HUES48 (cell line): ENCODE data around the gene OSBPL9.

Experiments
- H3K27ac ChIP-seq: one replicate; pipeline ENCODE4 v1.7.0; 2013; ENCODE audit warnings: low read depth, low read length, inconsistent platforms
- H3K27me3 ChIP-seq: 2 replicates; pipeline ENCODE4 v1.6.1; 2013; ENCODE audit warnings: mild to moderate bottlenecking, low read length; ENCODE audit not compliant: control insufficient read depth, insufficient read depth
- H3K36me3 ChIP-seq: 2 replicates; pipeline ENCODE4 v1.6.1; 2013; ENCODE audit warnings: low read length; ENCODE audit not compliant: control insufficient read depth, insufficient read depth
- H3K4me1 ChIP-seq: 2 replicates; pipeline ENCODE4 v1.6.1; 2013; ENCODE audit warnings: mild to moderate bottlenecking, low read length; ENCODE audit not compliant: control insufficient read depth, insufficient read depth
- H3K4me3 ChIP-seq: 2 replicates; pipeline ENCODE4 v1.5.1; 2013; ENCODE audit warnings: mild to moderate bottlenecking, low read depth, low read length
- H3K9ac ChIP-seq: 2 replicates; pipeline ENCODE4 v1.6.1; 2013; ENCODE audit warnings: mild to moderate bottlenecking, low read depth, low read length, moderate library complexity
- H3K9me3 ChIP-seq: 2 replicates; pipeline ENCODE4 v1.6.1; 2013; ENCODE audit warnings: low read length; ENCODE audit not compliant: control insufficient read depth, insufficient read depth

OSBPL9 gene

DNA sequence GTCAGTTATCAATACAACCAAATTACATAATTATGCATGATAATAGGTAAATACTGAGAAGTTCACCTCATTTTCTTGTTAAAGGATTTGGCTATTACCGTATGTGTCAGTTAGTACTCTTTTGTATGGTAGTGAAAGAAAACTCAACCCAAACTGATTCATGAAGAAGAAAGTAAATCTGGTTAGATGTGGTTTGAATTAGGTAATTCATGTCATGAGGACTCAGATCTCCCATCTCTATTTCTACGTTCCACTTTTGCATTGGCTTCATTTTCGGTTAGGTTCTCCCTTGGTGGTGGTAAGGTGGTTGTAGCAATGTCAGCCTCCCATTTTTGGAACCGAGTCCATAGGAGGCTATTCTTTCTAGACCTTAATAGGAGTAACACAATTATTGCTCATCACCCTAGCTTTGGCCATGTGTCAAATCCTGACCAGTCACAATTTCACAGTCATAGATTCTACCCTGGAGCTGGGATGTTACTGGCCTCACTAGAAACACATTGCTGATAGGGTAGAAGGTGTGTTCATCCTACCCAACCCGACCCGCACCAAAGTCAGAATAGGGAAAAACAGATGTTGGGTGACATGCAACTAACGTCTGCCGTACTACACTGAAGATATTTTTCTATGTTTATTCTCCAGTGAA is 97.6 kb downstream of the OSBPL9 start:
- H3K36me3 ChIP-seq = no peaks in the 10 kb centered on the region
- H3K4me3 ChIP-seq = no peak overlapping the region
- no peak overlapping the region for H3K9ac ChIP-seq
- H3K27ac ChIP-seq = no peak overlapping the region
- no peaks in the 10 kb centered on the region for H3K27me3 ChIP-seq
- H3K4me1 ChIP-seq = no peaks in the 10 kb centered on the region; the same call in 1 of the 2 replicates
- no peaks in the 10 kb centered on the region for H3K9me3 ChIP-seq

DNA sequence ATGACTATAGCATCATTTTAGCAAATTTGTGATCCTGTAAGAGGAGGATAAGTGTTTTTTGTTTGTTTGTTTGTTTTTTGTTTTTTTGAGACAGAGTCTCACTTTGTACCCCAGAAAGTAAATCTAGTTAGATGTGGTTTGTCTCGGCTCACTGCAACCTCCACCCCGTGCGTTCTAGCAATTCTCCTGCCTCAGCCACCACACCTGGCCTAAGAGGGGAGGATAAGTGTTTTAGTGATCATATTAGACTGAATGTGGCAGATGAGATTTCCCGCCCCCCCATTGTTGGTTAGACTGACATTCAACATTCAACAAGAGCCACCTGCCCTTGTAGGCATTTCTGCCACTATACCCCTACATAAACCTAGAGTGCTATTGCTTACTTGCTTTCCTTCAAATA is 98.5 kb downstream of the OSBPL9 start:
- Histone ChIP-seq H3K4me3 (no peak overlapping the region), H3K9me3 (no peaks in the 10 kb centered on the region), H3K27ac (no peak overlapping the region), H3K36me3 (no peaks in the 10 kb centered on the region), H3K27me3 (no peaks in the 10 kb centered on the region), H3K9ac (no peak overlapping the region), H3K4me1 (no peaks in the 10 kb centered on the region; the same call in 1 of the 2 replicates)

DNA sequence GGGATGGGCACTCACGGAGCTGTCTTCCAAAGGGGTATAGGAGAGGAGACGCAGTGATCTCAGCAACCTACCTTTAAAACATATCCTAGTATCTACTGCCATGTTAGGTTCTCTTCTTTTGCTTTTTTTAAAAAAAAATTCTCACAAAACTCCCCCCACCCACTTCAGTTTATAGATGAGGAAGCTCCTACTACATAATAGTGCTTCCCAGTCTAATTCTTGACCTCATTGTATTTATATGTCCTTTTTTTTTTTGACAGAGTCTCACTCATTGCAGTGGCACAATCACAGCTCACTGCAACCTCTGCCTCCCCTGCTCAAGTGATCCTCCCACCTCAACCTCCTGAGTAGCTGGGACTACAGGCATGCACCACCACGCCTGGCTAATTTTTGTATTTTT is 99.9 kb downstream of the OSBPL9 start:
- H3K36me3 ChIP-seq = no peaks in the 10 kb centered on the region
- no peaks in the 10 kb centered on the region for H3K9me3 ChIP-seq
- no peak overlapping the region for H3K4me3 ChIP-seq
- H3K4me1 ChIP-seq = no peaks in the 10 kb centered on the region; the same call in 1 of the 2 replicates
- H3K27me3 ChIP-seq = no peaks in the 10 kb centered on the region
- no peak overlapping the region for H3K9ac ChIP-seq
- no peak overlapping the region for H3K27ac ChIP-seq

DNA sequence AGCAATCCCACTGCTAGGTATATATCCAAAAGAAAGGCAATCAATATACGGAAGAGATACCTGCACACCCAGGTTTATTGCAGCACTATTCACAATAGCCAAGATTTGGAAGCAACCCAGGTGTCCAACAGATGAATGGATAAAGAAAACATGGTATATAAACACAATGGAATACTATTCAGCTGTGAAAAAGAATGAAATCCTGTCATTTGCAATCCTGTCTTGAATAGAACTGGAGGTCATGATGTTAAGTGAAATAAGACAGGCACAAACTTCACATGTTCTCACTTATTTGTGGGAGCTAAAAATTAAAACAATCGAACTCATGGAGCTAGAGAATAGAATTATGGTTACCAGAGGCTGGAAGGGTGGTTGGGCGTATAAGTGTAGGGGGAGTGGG is 101.0 kb downstream of the OSBPL9 start:
- Histone ChIP-seq H3K27ac (no peak overlapping the region), H3K36me3 (no peaks in the 10 kb centered on the region), H3K27me3 (no peaks in the 10 kb centered on the region), H3K9ac (no peak overlapping the region), H3K4me1 (no peaks in the 10 kb centered on the region; the same call in 1 of the 2 replicates), H3K4me3 (no peak overlapping the region), H3K9me3 (no peaks in the 10 kb centered on the region)

DNA sequence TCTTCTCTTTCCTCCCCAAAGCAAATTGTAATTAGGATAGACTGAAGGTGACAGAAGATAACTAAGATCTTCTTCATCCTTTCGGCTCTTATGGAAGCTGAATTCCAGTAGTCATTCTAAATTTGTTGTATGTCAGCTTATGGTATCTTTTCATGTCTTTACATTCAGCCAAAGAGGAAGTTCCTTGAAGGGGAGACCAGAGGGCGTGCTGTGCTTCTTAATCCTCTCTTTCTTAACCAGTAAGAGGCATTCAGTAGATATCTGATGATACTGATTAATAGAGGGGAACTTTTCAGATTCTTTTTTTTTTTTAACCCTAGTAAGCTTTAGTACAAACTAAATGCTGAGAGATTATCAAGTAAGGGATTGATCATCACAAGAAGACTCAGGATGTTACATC is 102.3 kb downstream of the OSBPL9 start:
- Histone ChIP-seq H3K4me1 (no peaks in the 10 kb centered on the region; the same call in 1 of the 2 replicates), H3K36me3 (no peaks in the 10 kb centered on the region), H3K27me3 (no peaks in the 10 kb centered on the region), H3K27ac (no peak overlapping the region), H3K4me3 (no peak overlapping the region), H3K9me3 (no peaks in the 10 kb centered on the region), H3K9ac (no peak overlapping the region)

DNA sequence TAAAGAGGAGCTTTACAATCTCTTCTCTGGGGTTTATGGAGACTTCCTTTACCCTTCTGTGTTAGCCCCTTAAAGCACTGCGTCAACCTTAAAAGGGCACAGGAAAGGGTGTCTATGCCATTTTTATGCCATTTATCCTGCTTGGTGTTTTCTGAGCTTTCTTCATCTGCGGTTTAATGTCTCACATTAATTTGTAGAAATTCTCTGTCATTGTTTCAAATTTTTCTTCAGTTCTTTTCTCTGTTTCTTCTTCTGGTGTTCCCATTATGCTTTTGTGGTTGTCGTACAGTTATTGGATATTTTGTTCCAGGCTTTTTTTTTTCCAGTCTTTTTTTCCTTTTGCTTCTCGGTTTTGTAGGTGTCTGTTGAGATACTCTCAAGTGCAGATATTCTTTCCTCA is 107.9 kb downstream of the OSBPL9 start:
- no peaks in the 10 kb centered on the region for H3K27me3 ChIP-seq
- H3K27ac ChIP-seq = no peak overlapping the region
- H3K9me3 ChIP-seq = no peaks in the 10 kb centered on the region
- H3K4me3 ChIP-seq = no peak overlapping the region
- H3K36me3 ChIP-seq = no peaks in the 10 kb centered on the region
- no peak overlapping the region for H3K9ac ChIP-seq
- H3K4me1 ChIP-seq = 0 out of 2 replicates have a peak, but pooled peaks cover 3% of the 10 kb centered on the region

DNA sequence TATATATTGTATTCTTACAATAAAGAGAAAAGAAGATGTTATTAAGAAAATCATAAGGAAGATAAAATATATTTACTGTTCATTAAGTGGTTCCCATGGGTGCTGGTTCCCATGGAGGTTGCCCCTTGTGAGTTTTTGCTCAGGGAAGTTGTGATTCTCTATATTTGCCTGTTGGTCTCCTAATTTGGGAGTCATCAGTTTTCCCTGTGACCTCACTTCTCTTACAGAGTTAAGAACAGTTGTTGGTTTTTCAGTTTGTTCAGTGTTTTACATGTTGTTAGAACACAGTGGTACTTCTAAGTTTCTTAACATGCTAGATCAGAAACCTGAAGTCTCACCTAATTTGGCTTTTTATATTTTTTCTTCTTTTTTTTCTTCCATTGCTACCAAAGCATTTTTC is 109.2 kb downstream of the OSBPL9 start:
- H3K4me3 ChIP-seq = no peak overlapping the region
- no peaks in the 10 kb centered on the region for H3K27me3 ChIP-seq
- 0 out of 2 replicates have a peak, but pooled peaks cover 3% of the 10 kb centered on the region for H3K4me1 ChIP-seq
- no peak overlapping the region for H3K27ac ChIP-seq
- H3K9me3 ChIP-seq = no peaks in the 10 kb centered on the region
- H3K9ac ChIP-seq = no peak overlapping the region
- H3K36me3 ChIP-seq = no peaks in the 10 kb centered on the region

DNA sequence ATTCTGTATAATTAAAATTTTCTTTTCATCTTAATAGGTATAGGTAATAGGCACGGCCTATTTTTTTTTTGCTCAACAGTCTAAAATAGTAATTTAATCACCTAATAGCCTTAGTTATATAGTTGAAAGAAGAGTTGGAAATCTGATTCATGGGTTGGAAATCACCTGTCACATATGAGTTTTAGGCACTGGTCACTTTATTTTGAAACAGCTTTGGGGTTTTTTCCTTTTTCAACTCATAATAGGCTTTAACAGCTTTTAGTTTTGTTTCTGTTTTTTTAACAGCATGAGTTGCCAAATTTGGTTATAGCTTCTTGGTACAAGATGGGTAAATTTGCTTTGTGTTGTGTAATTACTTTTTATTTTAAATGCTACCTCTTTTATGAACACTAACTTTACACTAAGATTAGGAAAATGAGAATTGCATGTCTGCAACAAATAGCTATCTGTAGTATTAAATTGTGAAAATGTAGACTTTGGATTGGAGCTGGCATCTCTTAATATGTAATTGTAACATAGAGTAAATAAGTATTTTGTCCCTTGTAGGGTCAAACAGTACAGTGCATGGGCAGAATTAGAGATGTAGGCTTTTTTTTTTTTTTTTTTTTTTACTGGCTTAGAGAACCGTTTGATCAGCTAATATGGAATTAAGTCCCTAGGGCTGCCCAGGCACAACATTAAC is 109.8 kb downstream of the OSBPL9 start:
- H3K27me3 ChIP-seq = no peaks in the 10 kb centered on the region

DNA sequence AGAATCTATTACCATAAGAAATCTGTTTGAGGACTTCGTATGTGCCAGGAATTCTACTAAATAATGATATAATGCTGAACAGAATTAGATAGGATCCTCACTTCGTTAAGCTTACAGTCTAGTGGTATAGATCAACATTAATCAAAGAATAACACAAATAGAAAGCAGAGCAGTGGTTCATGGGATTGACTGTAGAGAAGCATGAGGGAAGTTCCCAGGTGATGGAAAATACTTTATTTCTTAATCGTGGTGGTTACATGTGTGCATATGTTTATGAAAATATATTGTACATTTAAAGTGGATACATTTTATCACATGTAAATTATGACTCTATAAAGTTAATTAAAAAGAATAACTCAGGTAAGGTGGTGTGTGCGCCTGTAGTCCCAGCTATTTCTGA is 110.5 kb downstream of the OSBPL9 start:
- Histone ChIP-seq H3K36me3 (no peaks in the 10 kb centered on the region), H3K27ac (no peak overlapping the region), H3K4me1 (0 out of 2 replicates have a peak, but pooled peaks cover 3% of the 10 kb centered on the region), H3K4me3 (no peak overlapping the region), H3K9ac (no peak overlapping the region), H3K27me3 (no peaks in the 10 kb centered on the region), H3K9me3 (no peaks in the 10 kb centered on the region)

More for the DNA sequence above, 109.8 kb downstream of the OSBPL9 start:
- H3K4me1 ChIP-seq = 0 out of 2 replicates have a peak, but pooled peaks cover 3% of the 10 kb centered on the region
- H3K36me3 ChIP-seq = no peaks in the 10 kb centered on the region
- H3K9me3 ChIP-seq = no peaks in the 10 kb centered on the region
- H3K4me3 ChIP-seq = no peak overlapping the region
- no peak overlapping the region for H3K9ac ChIP-seq
- no peak overlapping the region for H3K27ac ChIP-seq

DNA sequence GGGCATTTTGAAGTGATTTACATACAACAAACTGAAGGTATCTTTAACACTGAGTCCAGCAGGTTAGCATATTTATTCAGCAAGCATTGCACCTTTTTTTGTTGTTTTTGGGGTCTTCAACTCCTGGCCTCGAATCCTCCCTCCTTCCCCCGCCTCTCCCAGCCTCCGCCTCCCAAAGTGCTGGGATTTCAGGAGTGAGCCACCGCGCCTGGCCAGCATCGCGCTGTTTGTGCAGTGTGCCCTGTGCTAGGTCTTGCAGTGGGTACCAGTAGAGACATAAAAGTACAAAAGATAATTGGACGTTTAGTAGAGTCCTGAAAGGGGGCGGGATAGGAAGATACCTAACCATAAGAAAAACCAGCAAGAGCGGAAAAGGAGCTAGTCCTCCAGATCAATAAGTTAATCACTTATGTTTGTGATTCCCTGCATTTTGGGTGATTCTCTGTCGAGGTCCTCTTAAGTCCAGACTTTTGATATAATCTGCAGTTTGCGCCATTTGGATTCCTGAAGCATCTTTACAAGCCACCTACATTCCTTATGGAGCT is 111.8 kb downstream of the OSBPL9 start:
- H3K4me3 ChIP-seq = peak overlapping the region; percentile 90
- no peaks in the 10 kb centered on the region for H3K27me3 ChIP-seq
- H3K27ac ChIP-seq = no peak overlapping the region
- H3K9ac ChIP-seq = peak overlapping the region; percentile 81
- H3K36me3 ChIP-seq = no peaks in the 10 kb centered on the region
- H3K4me1 ChIP-seq = peaks cover 11% of the 10 kb centered on the region; the same call in 1 of the 2 replicates
- H3K9me3 ChIP-seq = no peaks in the 10 kb centered on the region
